GM23248 (cell line): ENCODE data around the gene PLXDC1.

Experiments
- EZH2 ChIP-seq: fragments of 200-600 bp; sonication (generic); IDR thresholded peaks from 2 replicates; pipeline ENCODE4 v1.6.1; 2018; ENCODE audit warnings: antibody characterized with exemption, mild to moderate bottlenecking; ENCODE audit not compliant: insufficient read depth, poor library complexity, severe bottlenecking
- EZH2phosphoT487 ChIP-seq: fragments of 200-600 bp; sonication (generic); IDR thresholded peaks from 2 replicates; pipeline ENCODE4 v1.6.1; 2018; ENCODE audit warnings: antibody characterized with exemption, moderate library complexity, mild to moderate bottlenecking, low read depth; ENCODE audit not compliant: insufficient read depth

GRCh38 chr17:39063681-39064069 is 87.8 kb downstream of the PLXDC1 start:
- TF ChIP-seq EZH2phosphoT487 = no peak
- no peak for TF ChIP-seq EZH2
